HepG2 (cell line): ENCODE results near the gene KIAA1549.

Source experiments
- CEBPB ChIP-seq: IDR thresholded peaks from 2 replicates; pipeline ENCODE4 v1.6.1; 2011; ENCODE audit warnings: low read depth, low read length, improper control_type of control experiment, borderline replicate concordance
- KLF12 ChIP-seq: sonication (generic); formaldehyde crosslinking; IDR thresholded peaks from 2 replicates; pipeline ENCODE4 v1.4.0; 2020; ENCODE audit warnings: missing genetic modification reagents, borderline replicate concordance
- PAX8 ChIP-seq: sonication (generic); formaldehyde crosslinking; IDR thresholded peaks from 2 replicates; pipeline ENCODE4 v1.8.0; 2022; ENCODE audit warnings: mild to moderate bottlenecking, missing genetic modification reagents, borderline replicate concordance
- SSRP1 ChIP-seq: IDR thresholded peaks from 2 replicates; pipeline ENCODE4 v1.6.1; 2016; ENCODE audit warnings: control low read depth
- TBX2 ChIP-seq: sonication (generic); formaldehyde crosslinking; IDR thresholded peaks from 2 replicates; pipeline ENCODE4 v1.5.0; 2020; ENCODE audit warnings: missing genetic modification reagents, mild to moderate bottlenecking, borderline replicate concordance

GRCh38 chr7:138842111-138842510, 139.1 kb downstream of the KIAA1549 start:
- no peak for TF ChIP-seq SSRP1 (CRISPR knock-in tag)
- TF ChIP-seq TBX2 (CRISPR knock-in tag), result no peak
- TF ChIP-seq KLF12 (CRISPR knock-in tag), result no peak
- no peak for TF ChIP-seq CEBPB
- TF ChIP-seq PAX8 (CRISPR knock-in tag), result no peak
